Testis (tissue), 3 donors: ENCODE measurements around the gene EDEM3. TPM values are rescaled to one million over a fixed set of nuclear protein-coding genes. Genes with fewer than 3 reads are reported as not detected.

Experiments used
- DNase-seq: peaks from one replicate; pipeline ENCODE4 v3.0.0-alpha.2; 2019
- H3K27ac ChIP-seq, 2 donors: fragments of 200-600 bp; sonication (generic); one replicate each; pipeline ENCODE4 v1.5.1; 2019
- H3K27me3 ChIP-seq: fragments of 200-600 bp; sonication (generic); one replicate; pipeline ENCODE4 v1.5.1; 2019
- H3K36me3 ChIP-seq: fragments of 200-600 bp; sonication (generic); one replicate; pipeline ENCODE4 v1.5.1; 2017; ENCODE audit warnings: low read depth; ENCODE audit errors: missing control alignments
- H3K4me1 ChIP-seq: fragments of 200-600 bp; sonication (generic); one replicate; pipeline ENCODE4 v1.5.1; 2019
- H3K4me3 ChIP-seq, 2 donors: fragments of 200-600 bp; sonication (generic); one replicate each; pipeline ENCODE4 v1.5.1; 2017 to 2019
- H3K9me3 ChIP-seq: fragments of 200-600 bp; sonication (generic); one replicate; pipeline ENCODE4 v1.5.1; 2017
- CTCF ChIP-seq, 3 experiments: fragments of 450-650 bp in 2 of 3; fragments of 200-600 bp in 1 of 3; sonication (generic) in 1 of 3; IDR thresholded peaks; one replicate each; pipeline ENCODE4 v1.5.1; 2016 to 2019; ENCODE audit warnings: antibody characterized with exemption in 3 of 3, mild to moderate bottlenecking in 2 of 3, moderate library complexity in 1 of 3
- POLR2A ChIP-seq: fragments of 450-650 bp; IDR thresholded peaks from one replicate; pipeline ENCODE4 v1.6.1; 2017; ENCODE audit warnings: antibody characterized with exemption, mild to moderate bottlenecking, moderate library complexity
- WGBS, 2 donors: methylation state at CpG; one replicate each; pipeline ENCODE4 v1.1.5; 2018; 5-methylcytosine and 5-hydroxymethylcytosine counted together
- intact Hi-C: fragments of 100-400 bp; cut with DNase I; formaldehyde crosslinking; loops from one replicate; pipeline ENCODE4 v1.15.1; 2023; ENCODE audit warnings: low total_unique reads
- polyA plus RNA-seq: library from polyadenylated mRNA; stranded (reverse); fragments of 350-450 nt; fragmentation: Illumina TruSeq; extraction: RNeasy Lipid Tissue Mini Kit (QIAGEN cat#74804); gene quantifications from one replicate; pipeline ENCODE4 v1.2.3, GENCODE V29; 2014; ENCODE audit warnings: low read depth, low replicate concordance; ENCODE audit not compliant: insufficient read depth
- total RNA-seq, 2 donors: library from RNA; depleted of rRNA; stranded (reverse); fragments of >200 nt; gene quantifications; one replicate each; pipeline ENCODE4 v1.2.3, GENCODE V29; 2016

EDEM3 gene
- total and polyA plus RNA-seq, 3 donors from 2014 or later = 20.7 to 41.0 (median 23.5) TPM

- Histone ChIP-seq H3K27ac (no peak overlapping the region), H3K9me3 (no peaks in the 10 kb centered on the region), H3K4me1 (no peaks in the 10 kb centered on the region), H3K4me3 (no peak overlapping the region), H3K27me3 (no peaks in the 10 kb centered on the region), H3K36me3 (no peaks in the 10 kb centered on the region)
- intact Hi-C loops = no loop called here
- 93 to 98% methylated on average over 2 of the region's 2 CpGs for WGBS, 2 donors
- no peak for TF ChIP-seq POLR2A
- TF ChIP-seq CTCF (IDR thresholded peaks at IDR 0.05) = no peak
- DNase-seq = no peak
These were observed 61.6 kb downstream of the EDEM3 start for GRCh38 chr1:184693011-184693410.

- Histone ChIP-seq H3K4me1 (no peaks in the 10 kb centered on the region), H3K27me3 (no peaks in the 10 kb centered on the region), H3K9me3 (no peaks in the 10 kb centered on the region), H3K27ac (no peak overlapping the region), H3K4me3 (no peak overlapping the region), H3K36me3 (no peaks in the 10 kb centered on the region)
- intact Hi-C loops = no loop called here
- peak; percentile 52 to 71 (median 52) for TF ChIP-seq CTCF (IDR thresholded peaks at IDR 0.05)
- no peak for TF ChIP-seq POLR2A
- 35 to 40% methylated on average over 4 of the region's 4 CpGs for WGBS, 2 donors
- peak; percentile 29 for DNase-seq
These were observed 62.8 kb downstream of the EDEM3 start for GRCh38 chr1:184691719-184692324.

GRCh38 chr1:184686540-184686939 is 68.1 kb downstream of the EDEM3 start:
- no peaks in the 10 kb centered on the region for H3K9me3 ChIP-seq
- H3K4me1 ChIP-seq = peaks cover 8% of the 10 kb centered on the region
- no peaks in the 10 kb centered on the region for H3K36me3 ChIP-seq
- DNase-seq = peak; percentile 82
- TF ChIP-seq CTCF (IDR thresholded peaks at IDR 0.05) (no peak), POLR2A (no peak)
- intact Hi-C loops = no loop called here
- peak overlapping the region; percentile 9 to 76 for H3K27ac ChIP-seq
- H3K4me3 ChIP-seq = no peak overlapping the region
- WGBS, 2 donors = 27 to 45% methylated on average over 3 of the region's 3 CpGs
- H3K27me3 ChIP-seq = no peaks in the 10 kb centered on the region

GRCh38 chr1:184685116-184685515 is 69.5 kb downstream of the EDEM3 start:
- peak; percentile 67 for DNase-seq
- peaks cover 8% of the 10 kb centered on the region for H3K4me1 ChIP-seq
- H3K36me3 ChIP-seq = no peaks in the 10 kb centered on the region
- H3K9me3 ChIP-seq = no peaks in the 10 kb centered on the region
- no peak for TF ChIP-seq POLR2A
- TF ChIP-seq CTCF (IDR thresholded peaks at IDR 0.05) = no peak
- no peaks in the 10 kb centered on the region for H3K27me3 ChIP-seq
- no peak overlapping the region for H3K4me3 ChIP-seq
- 52 to 58% methylated on average over 7 of the region's 7 CpGs for WGBS, 2 donors
- peak overlapping the region in 1 of 2 donors; percentile 60 for H3K27ac ChIP-seq
- intact Hi-C loops = no loop called here
